Ascending aorta (tissue), 2 donors: ENCODE data around the gene ASXL1. TPM values are rescaled to one million over a fixed set of nuclear protein-coding genes. Genes with fewer than 3 reads are reported as not detected.

Source experiments
- DNase-seq, 2 donors: peaks; one replicate each; pipeline ENCODE4 v3.0.0-alpha.2; 2019; ENCODE audit warnings: low spot score in 2 of 2
- H3K27ac ChIP-seq, 2 donors: fragments of 200-600 bp; sonication (generic); one replicate each; pipeline ENCODE4 v1.5.1; 2016 to 2017; ENCODE audit warnings: mild to moderate bottlenecking in 1 of 2
- H3K27me3 ChIP-seq: fragments of 200-600 bp; sonication (generic); one replicate; pipeline ENCODE4 v1.5.1; 2017
- H3K36me3 ChIP-seq, 2 donors: fragments of 200-600 bp; sonication (generic); one replicate each; pipeline ENCODE4 v1.5.1; 2016
- H3K4me1 ChIP-seq, 2 donors: fragments of 200-600 bp; sonication (generic); one replicate each; pipeline ENCODE4 v1.5.1; 2016 to 2017; ENCODE audit warnings: mild to moderate bottlenecking in 1 of 2
- H3K4me3 ChIP-seq, 2 donors: fragments of 200-600 bp; sonication (generic); one replicate each; pipeline ENCODE4 v1.5.1; 2016 to 2017; ENCODE audit warnings: mild to moderate bottlenecking in 1 of 2
- H3K9me3 ChIP-seq, 2 donors: fragments of 200-600 bp; sonication (generic); one replicate each; pipeline ENCODE4 v1.5.1; 2016
- intact Hi-C: fragments of 100-400 bp; cut with DNase I; formaldehyde crosslinking; loops from one replicate; pipeline ENCODE4 v1.15.1; 2023
- total RNA-seq: library from RNA; depleted of rRNA; stranded (reverse); fragments of >200 nt; gene quantifications from one replicate; pipeline ENCODE4 v1.1.0, GENCODE V29; 2016
- TF ChIP-seq, protein P1 (sequence below), 3 experiments: fragments of 200-600 bp in 2 of 3; fragments of 450-650 bp in 1 of 3; sonication (generic) in 2 of 3; IDR thresholded peaks; one replicate each; pipeline ENCODE4 v1.5.1; 2016 to 2019; ENCODE audit warnings: antibody characterized with exemption in 3 of 3, mild to moderate bottlenecking in 1 of 3, moderate library complexity in 1 of 3

The ASXL1 gene
- total RNA-seq, 1 donor from 2014 or later = 37.4 TPM

DNA sequence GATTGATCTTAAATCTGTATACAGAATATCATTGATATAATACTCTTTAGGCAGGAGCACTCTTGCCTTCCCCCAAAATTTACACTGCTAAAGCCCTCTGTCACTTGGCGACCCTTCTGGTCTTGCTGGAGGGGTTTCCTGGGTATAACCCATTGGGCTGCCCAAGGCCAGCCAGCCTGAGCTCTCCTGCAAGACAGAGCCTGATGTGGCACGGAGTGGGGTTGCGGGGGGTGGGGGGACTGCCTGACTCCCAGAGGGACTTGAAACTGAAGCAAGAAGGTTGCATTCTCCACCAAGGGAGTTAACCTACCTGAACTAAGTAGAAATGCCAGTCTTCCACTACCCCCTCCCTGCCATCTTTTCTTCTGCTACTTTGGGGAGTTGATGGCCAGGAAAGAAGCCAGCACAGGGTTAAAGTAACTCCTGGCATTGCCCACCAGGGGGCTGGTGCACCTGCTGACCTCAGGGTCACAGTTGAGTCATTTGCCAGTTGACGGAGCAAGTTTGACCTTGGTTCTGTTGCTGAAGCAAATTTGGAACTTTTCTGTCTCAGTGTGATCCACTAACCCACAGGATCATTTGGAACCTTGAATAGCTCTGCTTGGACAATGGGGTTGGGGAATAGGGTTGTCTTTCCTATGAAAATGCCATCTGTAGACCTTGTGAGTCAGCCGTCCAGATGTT lies 79.4 kb downstream of the ASXL1 start:
- no peak for DNase-seq
- Histone ChIP-seq H3K4me1 (no peaks in the 10 kb centered on the region), H3K36me3 (peaks cover 59 to 67% of the 10 kb centered on the region in 2 donors), H3K27me3 (no peaks in the 10 kb centered on the region), H3K4me3 (no peak overlapping the region), H3K27ac (no peak overlapping the region), H3K9me3 (no peaks in the 10 kb centered on the region)
- intact Hi-C loops = no loop called here
- TF ChIP-seq, protein P1, sequence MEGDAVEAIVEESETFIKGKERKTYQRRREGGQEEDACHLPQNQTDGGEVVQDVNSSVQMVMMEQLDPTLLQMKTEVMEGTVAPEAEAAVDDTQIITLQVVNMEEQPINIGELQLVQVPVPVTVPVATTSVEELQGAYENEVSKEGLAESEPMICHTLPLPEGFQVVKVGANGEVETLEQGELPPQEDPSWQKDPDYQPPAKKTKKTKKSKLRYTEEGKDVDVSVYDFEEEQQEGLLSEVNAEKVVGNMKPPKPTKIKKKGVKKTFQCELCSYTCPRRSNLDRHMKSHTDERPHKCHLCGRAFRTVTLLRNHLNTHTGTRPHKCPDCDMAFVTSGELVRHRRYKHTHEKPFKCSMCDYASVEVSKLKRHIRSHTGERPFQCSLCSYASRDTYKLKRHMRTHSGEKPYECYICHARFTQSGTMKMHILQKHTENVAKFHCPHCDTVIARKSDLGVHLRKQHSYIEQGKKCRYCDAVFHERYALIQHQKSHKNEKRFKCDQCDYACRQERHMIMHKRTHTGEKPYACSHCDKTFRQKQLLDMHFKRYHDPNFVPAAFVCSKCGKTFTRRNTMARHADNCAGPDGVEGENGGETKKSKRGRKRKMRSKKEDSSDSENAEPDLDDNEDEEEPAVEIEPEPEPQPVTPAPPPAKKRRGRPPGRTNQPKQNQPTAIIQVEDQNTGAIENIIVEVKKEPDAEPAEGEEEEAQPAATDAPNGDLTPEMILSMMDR (IDR thresholded peaks at IDR 0.05) = peak in 1 of 3 experiments; percentile 8

- H3K27me3 ChIP-seq = no peaks in the 10 kb centered on the region
- no peaks in the 10 kb centered on the region for H3K9me3 ChIP-seq
- H3K4me1 ChIP-seq = no peaks in the 10 kb centered on the region
- no peak for DNase-seq
- H3K36me3 ChIP-seq = peaks cover 52 to 62% of the 10 kb centered on the region in 2 donors
- TF ChIP-seq, protein P1 (IDR thresholded peaks at IDR 0.05) = no peak
- no peak overlapping the region for H3K27ac ChIP-seq
- intact Hi-C loops = no loop called here
- no peak overlapping the region for H3K4me3 ChIP-seq
These were observed 80.3 kb downstream of the ASXL1 start for GRCh38 chr20:32438331-32438858.

DNA sequence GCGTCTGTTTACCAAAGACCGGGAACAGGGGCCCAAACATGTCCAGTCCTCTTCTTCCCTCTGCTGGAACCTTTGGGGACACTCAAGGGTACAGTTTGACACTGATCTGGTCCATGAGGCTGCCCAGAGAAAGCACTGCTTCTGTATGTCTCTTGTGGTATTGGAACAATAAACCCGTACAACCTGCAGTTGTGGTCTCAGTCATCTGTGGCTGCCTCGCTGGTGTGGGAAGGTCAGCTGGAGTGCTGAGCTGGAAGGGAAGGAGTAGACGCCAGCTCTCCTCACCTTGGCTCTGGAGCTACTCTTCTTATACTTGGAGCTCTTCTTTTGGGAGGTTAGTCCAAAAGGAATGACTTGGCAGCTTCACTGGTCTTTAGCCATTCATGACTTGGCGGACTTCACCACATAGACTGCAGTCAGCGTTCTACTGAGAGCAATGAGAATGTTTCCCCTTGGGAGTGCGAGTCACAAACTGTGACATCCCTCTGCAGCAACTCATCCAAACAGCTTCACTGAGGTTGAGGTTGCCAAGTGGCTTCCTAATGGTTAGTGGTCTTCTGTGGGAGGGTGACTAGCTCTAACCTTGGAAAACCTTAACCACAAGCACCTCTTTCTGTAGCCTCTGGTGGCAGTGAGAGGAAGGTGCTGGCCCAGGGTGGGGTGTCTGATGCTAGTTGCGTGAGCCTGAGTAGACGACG lies 81.2 kb downstream of the ASXL1 start:
- DNase-seq = no peak
- no peak overlapping the region for H3K4me3 ChIP-seq
- no peak overlapping the region for H3K27ac ChIP-seq
- intact Hi-C loops = no loop called here
- no peaks in the 10 kb centered on the region for H3K4me1 ChIP-seq
- H3K27me3 ChIP-seq = no peaks in the 10 kb centered on the region
- H3K36me3 ChIP-seq = peaks cover 43 to 57% of the 10 kb centered on the region in 2 donors
- TF ChIP-seq, protein P1 (IDR thresholded peaks at IDR 0.05) = no peak
- H3K9me3 ChIP-seq = no peaks in the 10 kb centered on the region

DNA sequence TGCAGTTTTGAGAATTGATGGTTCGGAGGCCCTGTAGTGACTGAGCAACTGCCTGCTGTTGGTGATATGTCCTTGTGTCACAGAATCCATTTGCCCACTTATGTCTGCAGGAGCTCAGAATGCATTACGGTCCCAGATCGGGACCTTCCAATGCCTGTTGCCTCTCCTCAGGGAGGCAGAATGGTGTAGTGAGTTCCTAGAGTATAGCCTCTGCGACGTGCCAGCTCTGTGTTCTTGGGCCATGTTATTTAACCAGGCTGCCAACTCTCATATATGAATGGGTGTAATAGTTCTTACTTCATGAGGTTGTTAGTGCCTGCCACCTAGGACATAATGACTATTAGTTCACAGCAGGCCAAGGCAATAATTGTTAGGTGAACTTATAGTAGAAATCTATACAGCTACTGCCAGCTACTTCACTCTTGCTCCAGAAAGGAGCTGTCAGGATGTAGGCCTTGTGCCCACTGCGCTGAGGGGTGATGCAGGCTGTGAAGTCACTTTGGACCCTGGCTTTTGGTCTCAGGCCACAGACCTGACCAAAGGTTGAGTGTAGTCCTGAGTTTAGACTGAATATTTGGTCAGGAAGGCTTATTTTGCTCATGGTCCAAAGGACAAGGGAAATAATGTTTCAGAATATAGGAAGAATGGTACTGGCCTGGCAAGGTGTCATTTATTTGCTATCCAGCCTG lies 82.1 kb downstream of the ASXL1 start:
- Histone ChIP-seq H3K4me3 (no peak overlapping the region), H3K4me1 (no peaks in the 10 kb centered on the region), H3K9me3 (no peaks in the 10 kb centered on the region), H3K36me3 (peaks cover 33 to 48% of the 10 kb centered on the region in 2 donors), H3K27me3 (no peaks in the 10 kb centered on the region), H3K27ac (no peak overlapping the region)
- DNase-seq = no peak
- TF ChIP-seq, protein P1 (IDR thresholded peaks at IDR 0.05) = no peak
- intact Hi-C loops = no loop called here

DNA sequence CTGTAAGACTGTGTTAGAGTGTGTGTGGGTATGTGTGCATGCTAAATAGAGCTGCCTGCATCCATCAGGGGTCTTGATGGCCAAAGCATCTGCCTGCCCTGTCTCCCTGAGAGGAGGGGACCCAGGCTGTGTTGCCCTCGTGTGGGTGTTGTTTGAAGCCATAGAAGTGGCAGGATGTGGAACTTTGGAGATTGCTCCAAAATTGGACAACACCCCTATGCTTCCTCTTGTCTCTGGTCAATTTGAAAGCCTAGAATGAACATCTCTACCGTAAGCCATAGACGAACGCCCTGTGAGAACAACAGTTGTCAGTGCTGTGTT lies 82.6 kb downstream of the ASXL1 start:
- no peak overlapping the region for H3K27ac ChIP-seq
- DNase-seq = no peak
- peaks cover 28 to 43% of the 10 kb centered on the region in 2 donors for H3K36me3 ChIP-seq
- TF ChIP-seq, protein P1 (IDR thresholded peaks at IDR 0.05) = no peak
- H3K9me3 ChIP-seq = no peaks in the 10 kb centered on the region
- no peak overlapping the region for H3K4me3 ChIP-seq
- H3K4me1 ChIP-seq = peaks cover 0 to under 1% of the 10 kb centered on the region in 2 donors
- intact Hi-C loops = no loop called here
- H3K27me3 ChIP-seq = no peaks in the 10 kb centered on the region
